Choroid plexus epithelial cell (primary cell): ENCODE results near the gene MYO1A.

Source experiments
- DNase-seq: peaks from one replicate; pipeline ENCODE4 v3.0.0-alpha.2; 2010; ENCODE audit warnings: low read depth
- H3K4me3 ChIP-seq: 2 replicates; pipeline ENCODE4 v1.5.1; 2011; ENCODE audit warnings: low read depth, mild to moderate bottlenecking, control low read depth, low read length, moderate library complexity
- TF ChIP-seq, protein P1 (sequence below): conservative IDR thresholded peaks from 2 replicates; pipeline ENCODE4 v1.5.1; 2011; ENCODE audit warnings: low read depth, mild to moderate bottlenecking, control low read depth, inconsistent platforms, low read length, moderate library complexity

Gene MYO1A

DNA sequence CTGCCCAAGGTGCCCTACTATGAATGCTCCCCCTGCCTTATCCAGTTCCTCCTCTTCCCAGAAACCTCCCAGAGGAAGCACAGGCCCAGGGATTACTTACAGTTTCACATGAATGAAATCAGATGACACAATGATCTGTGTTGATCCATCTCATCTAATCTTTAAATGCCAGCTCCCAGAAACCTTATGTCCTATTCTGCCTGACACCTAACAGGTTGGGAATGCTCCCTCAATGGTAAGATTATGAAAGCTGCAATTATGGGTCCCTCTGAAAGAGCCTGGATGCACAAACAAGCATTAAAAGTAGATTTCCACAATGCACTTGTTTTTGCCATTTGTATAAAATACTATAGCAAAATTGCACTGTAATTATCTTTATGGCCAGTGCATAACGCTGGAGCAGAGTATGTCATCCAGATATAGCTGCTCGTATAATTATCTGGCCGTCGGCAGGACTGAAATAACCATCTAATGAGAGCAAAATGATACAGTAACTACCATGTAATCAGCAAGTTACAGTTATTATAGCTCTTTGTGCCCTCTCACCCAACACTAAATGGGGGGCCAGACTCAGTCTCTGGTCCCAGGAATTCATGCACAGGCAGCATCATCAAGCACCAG, 39.2 kb downstream of the MYO1A start:
- TF ChIP-seq, protein P1, sequence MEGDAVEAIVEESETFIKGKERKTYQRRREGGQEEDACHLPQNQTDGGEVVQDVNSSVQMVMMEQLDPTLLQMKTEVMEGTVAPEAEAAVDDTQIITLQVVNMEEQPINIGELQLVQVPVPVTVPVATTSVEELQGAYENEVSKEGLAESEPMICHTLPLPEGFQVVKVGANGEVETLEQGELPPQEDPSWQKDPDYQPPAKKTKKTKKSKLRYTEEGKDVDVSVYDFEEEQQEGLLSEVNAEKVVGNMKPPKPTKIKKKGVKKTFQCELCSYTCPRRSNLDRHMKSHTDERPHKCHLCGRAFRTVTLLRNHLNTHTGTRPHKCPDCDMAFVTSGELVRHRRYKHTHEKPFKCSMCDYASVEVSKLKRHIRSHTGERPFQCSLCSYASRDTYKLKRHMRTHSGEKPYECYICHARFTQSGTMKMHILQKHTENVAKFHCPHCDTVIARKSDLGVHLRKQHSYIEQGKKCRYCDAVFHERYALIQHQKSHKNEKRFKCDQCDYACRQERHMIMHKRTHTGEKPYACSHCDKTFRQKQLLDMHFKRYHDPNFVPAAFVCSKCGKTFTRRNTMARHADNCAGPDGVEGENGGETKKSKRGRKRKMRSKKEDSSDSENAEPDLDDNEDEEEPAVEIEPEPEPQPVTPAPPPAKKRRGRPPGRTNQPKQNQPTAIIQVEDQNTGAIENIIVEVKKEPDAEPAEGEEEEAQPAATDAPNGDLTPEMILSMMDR, result no peak
- DNase-seq, result no peak
- H3K4me3 ChIP-seq, result no peak overlapping the region

DNA sequence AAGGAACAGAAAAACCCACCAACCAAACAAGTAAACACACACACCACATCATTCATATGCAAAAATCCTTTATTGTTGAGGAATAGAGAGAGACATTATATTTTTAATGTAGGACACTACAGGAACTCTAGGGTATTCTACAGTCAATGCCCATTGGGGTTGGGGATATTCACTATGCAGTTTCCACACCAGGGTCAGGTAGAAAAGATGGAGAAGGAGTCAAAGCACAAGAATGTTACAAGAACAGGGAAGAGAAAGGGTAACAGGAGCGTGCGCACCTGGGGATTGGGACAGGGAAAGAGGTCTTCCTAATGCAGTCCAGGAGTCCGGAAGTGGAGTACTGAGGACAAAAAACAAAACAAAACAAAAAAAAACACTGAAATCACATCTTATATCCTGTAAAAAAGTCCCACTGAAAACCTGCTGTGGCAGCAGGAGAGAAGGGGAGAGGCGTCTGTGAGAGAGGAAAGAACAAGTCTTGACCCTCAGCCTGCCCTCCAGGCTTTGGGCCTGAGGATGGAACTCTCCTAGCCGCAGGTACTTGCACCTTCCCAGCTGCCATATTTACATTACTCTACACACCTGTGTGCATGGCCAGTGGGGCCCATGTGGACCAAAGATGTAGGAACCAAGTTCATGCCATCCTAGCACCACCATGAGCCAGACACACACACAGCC, 39.8 kb downstream of the MYO1A start:
- H3K4me3 ChIP-seq, result no peak overlapping the region
- no peak for DNase-seq
- TF ChIP-seq, protein P1, result no peak

DNA sequence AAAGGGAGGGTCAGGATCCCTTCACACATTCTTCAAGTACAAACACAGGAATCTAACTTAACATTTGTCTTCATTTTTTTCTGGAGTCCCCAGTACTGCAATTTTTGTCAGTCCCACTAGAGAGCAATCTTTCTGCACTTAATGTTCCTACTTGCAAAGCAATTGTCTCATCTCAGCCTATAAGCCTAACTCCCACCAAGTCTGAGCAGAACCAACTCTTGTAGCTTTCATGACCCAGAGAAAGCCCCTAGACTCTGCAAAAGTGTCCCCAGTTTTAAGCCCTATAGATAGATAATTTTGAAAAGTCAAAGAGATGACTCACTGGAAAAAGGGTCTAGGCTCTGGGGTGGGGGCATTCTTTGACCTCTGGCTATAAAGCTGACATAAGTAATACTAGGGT, 41.8 kb downstream of the MYO1A start:
- TF ChIP-seq, protein P1, result peak; percentile 74
- peak; percentile 90 for DNase-seq
- no peak overlapping the region for H3K4me3 ChIP-seq

DNA sequence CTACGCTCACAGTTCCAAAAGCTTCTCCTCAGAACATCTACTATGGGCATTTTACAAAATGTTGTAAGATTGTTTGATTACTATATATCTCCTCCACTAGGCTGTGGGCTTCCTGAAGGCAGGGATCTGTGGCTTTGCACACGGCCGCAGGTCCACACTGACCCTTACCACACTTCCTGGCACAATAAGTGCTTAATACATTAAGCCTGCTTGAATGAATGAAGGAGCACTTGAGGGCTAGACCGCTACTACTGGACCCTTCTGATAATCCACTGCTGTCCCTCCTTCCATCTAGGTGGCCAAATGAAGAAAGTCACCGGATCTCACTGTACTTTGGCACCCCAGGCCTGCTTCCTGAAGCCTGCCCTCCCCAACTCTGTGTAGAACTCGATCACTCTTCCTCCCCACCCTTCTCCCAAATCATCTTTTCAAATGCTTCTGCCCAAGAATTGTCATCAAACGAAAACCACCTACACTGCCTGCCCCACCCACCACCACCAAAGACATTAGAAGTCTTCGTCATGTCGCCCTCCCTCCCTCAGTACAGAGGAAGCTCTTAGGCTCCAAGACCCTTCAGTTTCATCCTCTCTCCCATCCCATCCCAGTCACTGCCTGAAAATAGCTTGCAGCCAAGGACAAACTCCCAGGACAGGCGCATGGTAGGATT, 43.0 kb downstream of the MYO1A start:
- DNase-seq, result no peak
- TF ChIP-seq, protein P1, result no peak
- peak overlapping the region; percentile 38 for H3K4me3 ChIP-seq

DNA sequence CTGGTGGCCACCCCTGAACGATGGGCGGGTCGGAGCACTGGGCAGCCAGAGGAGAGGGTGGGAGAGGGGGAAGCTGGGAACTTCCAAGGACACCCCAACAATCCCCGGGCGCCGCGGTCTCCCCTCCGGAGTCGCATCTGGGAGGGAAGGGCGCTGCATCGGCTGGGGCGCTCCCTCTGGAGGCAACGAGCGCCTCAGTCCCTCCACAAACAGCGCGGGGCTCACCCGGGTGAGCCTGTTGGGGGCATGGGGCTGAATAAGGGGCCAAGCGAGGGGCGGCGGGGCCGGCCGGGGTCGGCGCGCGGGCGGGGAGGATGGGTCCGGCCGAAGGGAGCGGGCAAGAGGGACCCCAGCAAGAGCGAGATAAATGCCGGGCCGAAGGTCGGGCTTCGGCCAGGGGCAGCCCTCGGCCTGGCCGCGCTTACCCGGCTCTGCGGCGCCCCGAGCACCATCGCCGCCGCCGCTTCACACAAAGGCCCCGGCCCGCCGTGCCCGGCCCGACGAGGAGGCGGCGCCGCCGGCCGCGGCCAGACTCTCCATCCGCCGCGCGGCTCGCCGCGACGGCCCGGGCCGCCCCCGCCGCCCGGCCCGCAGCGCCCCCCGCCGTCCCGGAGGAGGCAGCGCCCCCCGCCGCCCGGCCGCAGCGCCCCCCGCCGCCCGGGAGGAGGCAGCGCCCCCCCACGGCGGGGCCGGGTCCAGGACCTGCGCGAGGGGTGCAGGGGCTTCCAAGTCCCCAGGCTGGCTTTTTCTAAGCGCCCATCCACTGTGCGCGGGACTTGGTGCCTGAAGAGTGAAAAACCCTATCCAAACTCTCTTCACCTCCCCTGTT, 43.7 kb downstream of the MYO1A start, which contains the start of gene ZBTB39:
ZBTB39 (minus strand) TSS at position 567 of the 829 bp plus-strand sequence. CDS start 1,629 bp downstream, outside the sequence.
- H3K4me3 ChIP-seq, result peak within 1 kb of the TSS; percentile 72
- TF ChIP-seq, protein P1, result peak; percentile 44

DNA sequence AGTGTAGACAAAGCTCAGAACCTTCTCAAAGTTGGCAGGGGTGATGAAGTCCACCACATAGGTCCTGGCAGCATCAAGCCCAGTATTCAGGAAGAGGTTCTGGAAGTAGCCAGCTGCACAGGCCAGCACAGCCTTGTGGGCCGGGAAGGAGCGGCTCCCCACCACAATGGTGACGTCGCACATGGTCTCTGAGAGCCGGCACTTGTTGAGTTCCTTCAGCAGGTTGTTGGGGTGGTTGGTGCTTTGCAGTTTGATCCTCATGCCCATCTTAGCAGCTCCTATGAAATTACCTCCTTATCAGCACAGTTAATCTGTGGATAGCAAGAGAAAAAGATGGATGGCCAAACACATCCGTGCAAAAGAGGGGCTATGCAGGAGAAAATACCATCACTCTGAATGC, 45.3 kb downstream of the MYO1A start:
- H3K4me3 ChIP-seq, result no peak overlapping the region
- TF ChIP-seq, protein P1, result no peak
- DNase-seq, result no peak

More for the DNA sequence above, 43.7 kb downstream of the MYO1A start, which contains the start of gene ZBTB39:
- peak; percentile 49 for DNase-seq
